GM12801 (cell line): Measurements from ENCODE around the gene TTC23L.

Source experiments
- TF ChIP-seq, protein P1 (sequence below): IDR thresholded peaks from one replicate; pipeline ENCODE4 v1.5.1; 2011; ENCODE audit warnings: control low read depth; ENCODE audit not compliant: insufficient read length; ENCODE audit errors: extremely low read depth

TTC23L gene

DNA sequence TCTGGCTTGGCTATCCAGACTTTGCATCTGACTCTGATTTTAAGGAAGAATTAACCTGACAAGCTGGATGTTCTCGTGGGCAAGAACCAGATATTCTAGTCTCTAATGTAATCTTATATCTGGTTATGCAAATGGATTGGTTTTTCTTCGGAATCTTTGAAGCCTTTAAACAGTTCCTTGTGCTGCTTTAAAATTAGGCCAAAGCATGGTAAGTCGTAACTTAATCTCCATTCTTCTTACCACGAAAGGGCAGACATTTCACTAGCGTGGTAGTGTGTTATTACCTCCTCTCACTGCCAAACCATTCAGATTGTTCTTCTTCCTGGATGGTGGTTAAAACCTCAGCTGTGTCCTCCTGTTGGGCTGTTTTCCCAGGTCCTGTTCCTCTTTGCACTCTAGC lies 34.1 kb upstream of the TTC23L start:
- TF ChIP-seq, protein P1, sequence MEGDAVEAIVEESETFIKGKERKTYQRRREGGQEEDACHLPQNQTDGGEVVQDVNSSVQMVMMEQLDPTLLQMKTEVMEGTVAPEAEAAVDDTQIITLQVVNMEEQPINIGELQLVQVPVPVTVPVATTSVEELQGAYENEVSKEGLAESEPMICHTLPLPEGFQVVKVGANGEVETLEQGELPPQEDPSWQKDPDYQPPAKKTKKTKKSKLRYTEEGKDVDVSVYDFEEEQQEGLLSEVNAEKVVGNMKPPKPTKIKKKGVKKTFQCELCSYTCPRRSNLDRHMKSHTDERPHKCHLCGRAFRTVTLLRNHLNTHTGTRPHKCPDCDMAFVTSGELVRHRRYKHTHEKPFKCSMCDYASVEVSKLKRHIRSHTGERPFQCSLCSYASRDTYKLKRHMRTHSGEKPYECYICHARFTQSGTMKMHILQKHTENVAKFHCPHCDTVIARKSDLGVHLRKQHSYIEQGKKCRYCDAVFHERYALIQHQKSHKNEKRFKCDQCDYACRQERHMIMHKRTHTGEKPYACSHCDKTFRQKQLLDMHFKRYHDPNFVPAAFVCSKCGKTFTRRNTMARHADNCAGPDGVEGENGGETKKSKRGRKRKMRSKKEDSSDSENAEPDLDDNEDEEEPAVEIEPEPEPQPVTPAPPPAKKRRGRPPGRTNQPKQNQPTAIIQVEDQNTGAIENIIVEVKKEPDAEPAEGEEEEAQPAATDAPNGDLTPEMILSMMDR: no peak

DNA sequence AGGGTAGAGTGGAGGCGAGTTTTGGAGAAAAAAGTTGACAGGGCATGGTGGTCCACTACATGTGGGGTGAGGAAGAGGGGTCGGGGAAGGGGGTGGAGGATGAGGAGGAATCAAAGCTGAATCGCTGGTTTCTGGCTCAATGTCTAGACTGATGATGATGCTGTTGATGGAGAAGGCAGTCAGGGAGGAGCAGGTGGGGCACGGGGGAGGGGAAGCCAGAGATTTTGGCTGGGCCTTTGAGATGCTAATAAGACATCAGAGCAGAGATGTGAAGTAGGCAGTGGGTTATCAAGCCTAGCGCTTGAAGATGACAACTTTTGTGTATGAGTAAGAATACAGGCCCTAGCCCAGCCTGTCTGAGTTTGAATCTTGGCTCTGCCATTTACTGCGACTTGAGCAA lies 32.4 kb upstream of the TTC23L start:
- TF ChIP-seq, protein P1: no peak

DNA sequence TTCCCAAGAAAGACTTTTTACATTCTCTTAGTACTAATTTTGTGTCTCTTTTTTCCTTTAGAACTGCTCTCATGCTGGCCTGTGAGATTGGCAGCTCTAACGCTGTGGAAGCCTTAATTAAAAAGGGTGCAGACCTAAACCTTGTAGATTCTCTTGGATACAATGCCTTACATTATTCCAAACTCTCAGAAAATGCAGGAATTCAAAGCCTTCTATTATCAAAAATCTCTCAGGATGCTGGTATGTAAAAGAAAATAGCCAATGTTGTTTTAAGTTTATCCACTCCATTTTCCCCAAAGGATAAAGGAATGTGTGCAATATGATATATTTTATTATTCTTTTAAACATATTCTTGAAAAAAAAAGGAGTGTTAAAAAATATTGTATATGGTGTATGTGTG lies 27.3 kb upstream of the TTC23L start:
- TF ChIP-seq, protein P1: no peak

DNA sequence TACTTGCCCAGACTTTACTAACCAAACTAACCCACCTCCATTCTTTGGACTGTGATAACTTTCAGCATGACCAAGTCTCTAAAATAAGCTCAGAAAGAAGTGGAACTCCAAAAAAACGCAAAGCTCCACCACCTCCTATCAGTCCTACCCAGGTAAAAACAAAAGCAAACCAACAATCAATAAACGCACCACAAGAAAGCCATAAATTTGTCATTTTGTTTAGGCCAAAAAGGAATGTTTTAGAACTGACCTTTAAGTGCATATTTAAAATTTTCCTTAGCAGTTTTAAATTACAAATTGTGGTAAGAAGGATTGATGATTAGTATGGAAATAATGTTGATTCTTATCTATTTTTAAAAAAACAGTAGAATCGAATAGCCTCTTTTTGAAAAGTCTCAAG lies 25.5 kb upstream of the TTC23L start:
- TF ChIP-seq, protein P1: no peak

DNA sequence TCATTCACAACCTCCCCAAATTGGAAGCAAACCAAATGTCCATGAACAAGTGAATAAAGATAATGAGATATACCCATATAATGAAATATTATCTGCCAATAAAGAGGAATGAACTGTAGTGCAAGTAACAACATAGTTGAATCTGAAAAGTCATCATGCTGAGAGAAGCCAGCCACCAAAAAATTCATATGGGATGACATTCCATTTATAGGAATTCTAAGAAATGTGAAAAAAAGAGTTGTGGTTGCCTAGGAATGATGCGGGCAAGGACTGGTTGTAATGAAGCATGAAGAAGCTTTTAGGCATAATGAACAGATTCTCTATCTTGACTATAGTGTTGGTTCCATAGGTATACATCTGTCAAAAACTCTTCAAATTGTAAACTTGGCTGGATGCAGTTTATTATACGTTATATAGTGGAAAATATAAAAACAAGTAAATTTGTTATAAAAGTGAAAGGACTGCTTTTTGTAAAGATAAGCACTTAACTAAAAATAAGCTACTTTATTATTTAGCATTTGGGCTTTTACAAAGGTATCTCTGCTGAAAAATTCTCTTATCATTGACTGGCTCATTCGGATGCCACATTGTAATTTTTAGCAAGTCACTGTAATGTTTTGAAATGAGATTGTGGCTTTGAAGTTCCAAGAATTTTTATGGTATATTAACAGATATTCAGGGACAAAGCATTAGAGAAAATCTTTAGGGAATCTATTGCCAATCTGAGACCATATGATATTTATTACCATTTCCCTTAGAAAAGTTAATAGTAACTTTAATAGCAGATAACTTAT lies 21.2 kb upstream of the TTC23L start:
- TF ChIP-seq, protein P1: no peak

DNA sequence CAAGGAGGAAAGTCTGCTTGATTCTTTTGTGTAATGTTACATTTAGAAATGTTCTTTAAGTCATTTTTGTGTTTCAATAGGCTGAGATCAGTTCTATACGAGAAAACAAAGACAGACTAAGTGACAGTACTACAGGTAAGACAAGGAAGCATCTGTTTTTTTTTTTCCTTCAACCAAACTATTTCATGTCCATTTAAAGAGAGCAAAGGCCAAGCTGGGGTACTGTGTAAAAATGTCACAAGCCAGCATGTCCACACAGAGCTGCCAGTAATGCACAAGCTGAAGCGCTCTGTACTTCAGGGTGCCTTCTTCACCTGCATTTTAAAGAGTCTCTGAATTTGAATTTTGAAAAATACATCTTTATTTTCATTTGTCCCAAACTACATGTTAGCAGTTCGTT lies 20.2 kb upstream of the TTC23L start:
- TF ChIP-seq, protein P1: no peak

DNA sequence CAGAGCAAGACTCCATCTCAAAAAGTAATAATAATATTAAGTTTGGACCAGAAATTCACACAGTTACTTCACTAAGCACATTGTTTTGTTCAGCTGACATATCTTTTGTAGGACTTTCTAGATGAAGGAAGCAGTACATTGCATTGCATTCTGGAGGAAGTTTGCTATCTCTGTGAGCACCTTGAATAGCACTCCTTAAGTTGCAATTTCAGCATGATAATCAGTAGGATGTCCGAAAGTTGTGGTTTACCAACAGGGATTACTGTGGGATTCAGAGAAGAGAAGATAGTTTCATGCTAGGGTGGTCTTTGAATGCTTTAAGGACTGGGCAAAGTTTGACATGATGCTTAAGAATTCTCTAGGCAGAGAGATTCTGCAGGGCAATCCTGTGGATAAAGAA lies 18.4 kb upstream of the TTC23L start:
- TF ChIP-seq, protein P1: no peak
